Rectal smooth muscle tissue (tissue), 1 donor: ENCODE data around the gene GABARAPL1.

Experiments
- H3K27ac ChIP-seq: one replicate; pipeline ENCODE4 v1.7.0; 2013; ENCODE audit warnings: low read depth, low read length, inconsistent platforms
- H3K27me3 ChIP-seq: one replicate; pipeline ENCODE4 v1.7.0; 2013; ENCODE audit warnings: low read length; ENCODE audit not compliant: control insufficient read depth, insufficient read depth
- H3K36me3 ChIP-seq: one replicate; pipeline ENCODE4 v1.7.0; 2013; ENCODE audit warnings: low read length; ENCODE audit not compliant: control insufficient read depth, insufficient read depth
- H3K4me1 ChIP-seq: one replicate; pipeline ENCODE4 v1.7.0; 2013; ENCODE audit warnings: low read length; ENCODE audit not compliant: control insufficient read depth, insufficient read depth
- H3K4me3 ChIP-seq: one replicate; pipeline ENCODE4 v1.7.0; 2013; ENCODE audit warnings: low read length
- H3K9ac ChIP-seq: one replicate; pipeline ENCODE4 v1.7.0; 2013; ENCODE audit warnings: low read length

Gene GABARAPL1

GRCh38 chr12:10212739-10213131, at the start of gene GABARAPL1:
Gene GABARAPL1, plus strand, starts transcription at chr12:10212877. Its CDS starts 253 bp downstream, at chr12:10213130.
- H3K4me3 ChIP-seq, result peak within 1 kb of the TSS; percentile 97
- peak within 1 kb of the TSS; percentile 100 for H3K27ac ChIP-seq
- no peaks in the 10 kb centered on the region for H3K27me3 ChIP-seq
- H3K36me3 ChIP-seq, result no peaks in the 10 kb centered on the region
- H3K4me1 ChIP-seq, result peaks cover 5% of the 10 kb centered on the region
- H3K9ac ChIP-seq, result peak within 1 kb of the TSS; percentile 97

GRCh38 chr12:10163084-10163483, 49.6 kb upstream of the GABARAPL1 start:
- Histone ChIP-seq H3K4me3 (no peak overlapping the region), H3K27me3 (no peaks in the 10 kb centered on the region), H3K9ac (no peak overlapping the region), H3K27ac (no peak overlapping the region), H3K4me1 (no peaks in the 10 kb centered on the region), H3K36me3 (no peaks in the 10 kb centered on the region)

DNA sequence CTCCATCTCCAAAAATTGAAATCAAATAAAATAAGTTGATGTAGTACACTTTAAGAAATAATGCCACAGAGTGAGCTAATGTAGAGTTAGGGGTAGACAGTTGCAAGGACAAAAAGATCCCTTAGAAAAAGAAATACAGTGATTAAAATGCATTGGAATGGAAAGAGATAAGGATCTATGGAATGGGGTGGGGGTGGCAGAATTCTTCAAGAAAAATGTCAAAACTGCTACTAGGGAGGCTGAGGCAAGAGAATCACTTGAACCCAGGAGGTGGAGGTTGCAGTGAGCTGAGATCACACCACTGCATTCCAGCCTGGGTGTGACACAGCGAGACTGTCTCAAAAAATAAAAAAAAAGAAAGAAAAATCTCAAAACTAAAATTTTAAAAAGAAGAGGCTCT, 47.3 kb upstream of the GABARAPL1 start:
- Histone ChIP-seq H3K4me1 (no peaks in the 10 kb centered on the region), H3K9ac (no peak overlapping the region), H3K27ac (no peak overlapping the region), H3K36me3 (no peaks in the 10 kb centered on the region), H3K4me3 (no peak overlapping the region), H3K27me3 (no peaks in the 10 kb centered on the region)

DNA sequence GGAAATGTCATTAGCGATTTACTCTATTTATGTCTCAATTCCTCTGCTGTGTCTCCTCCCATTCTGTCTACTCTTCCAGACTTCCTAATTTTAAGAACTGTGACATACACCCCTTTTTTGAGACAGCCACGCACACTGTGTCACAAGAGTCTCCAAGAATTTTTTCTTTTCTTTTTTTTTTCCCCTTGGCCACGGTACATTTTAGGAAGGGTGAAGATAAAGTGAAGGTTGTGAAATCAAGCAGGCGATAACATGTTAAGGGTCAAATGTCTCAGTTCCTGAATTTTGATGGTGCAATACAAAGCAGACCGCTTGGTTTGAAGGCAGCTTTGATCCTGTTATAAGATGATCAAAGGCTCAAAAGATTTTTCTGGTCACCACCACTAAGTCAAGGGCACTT, 45.1 kb upstream of the GABARAPL1 start:
- H3K27ac ChIP-seq, result no peak overlapping the region
- H3K27me3 ChIP-seq, result no peaks in the 10 kb centered on the region
- H3K4me1 ChIP-seq, result no peaks in the 10 kb centered on the region
- no peak overlapping the region for H3K9ac ChIP-seq
- no peak overlapping the region for H3K4me3 ChIP-seq
- no peaks in the 10 kb centered on the region for H3K36me3 ChIP-seq

- Histone ChIP-seq H3K4me3 (no peak overlapping the region), H3K27me3 (no peaks in the 10 kb centered on the region), H3K4me1 (no peaks in the 10 kb centered on the region), H3K36me3 (no peaks in the 10 kb centered on the region), H3K27ac (no peak overlapping the region), H3K9ac (no peak overlapping the region)
These were observed 43.6 kb upstream of the GABARAPL1 start for GRCh38 chr12:10169104-10169503.

GRCh38 chr12:10170216-10170615, 42.5 kb upstream of the GABARAPL1 start:
- Histone ChIP-seq H3K27ac (no peak overlapping the region), H3K4me3 (no peak overlapping the region), H3K4me1 (no peaks in the 10 kb centered on the region), H3K9ac (no peak overlapping the region), H3K36me3 (no peaks in the 10 kb centered on the region), H3K27me3 (no peaks in the 10 kb centered on the region)

GRCh38 chr12:10171973-10172728, 40.5 kb upstream of the GABARAPL1 start, which contains the start of gene OLR1:
Gene OLR1, minus strand, starts transcription at chr12:10172132. Its CDS starts 55 bp downstream, at chr12:10172077.
- no peak within 1 kb of the TSS for H3K9ac ChIP-seq
- H3K27me3 ChIP-seq, result no peaks in the 10 kb centered on the region
- no peaks in the 10 kb centered on the region for H3K36me3 ChIP-seq
- H3K4me3 ChIP-seq, result no peak within 1 kb of the TSS
- no peaks in the 10 kb centered on the region for H3K4me1 ChIP-seq
- no peak within 1 kb of the TSS for H3K27ac ChIP-seq

DNA sequence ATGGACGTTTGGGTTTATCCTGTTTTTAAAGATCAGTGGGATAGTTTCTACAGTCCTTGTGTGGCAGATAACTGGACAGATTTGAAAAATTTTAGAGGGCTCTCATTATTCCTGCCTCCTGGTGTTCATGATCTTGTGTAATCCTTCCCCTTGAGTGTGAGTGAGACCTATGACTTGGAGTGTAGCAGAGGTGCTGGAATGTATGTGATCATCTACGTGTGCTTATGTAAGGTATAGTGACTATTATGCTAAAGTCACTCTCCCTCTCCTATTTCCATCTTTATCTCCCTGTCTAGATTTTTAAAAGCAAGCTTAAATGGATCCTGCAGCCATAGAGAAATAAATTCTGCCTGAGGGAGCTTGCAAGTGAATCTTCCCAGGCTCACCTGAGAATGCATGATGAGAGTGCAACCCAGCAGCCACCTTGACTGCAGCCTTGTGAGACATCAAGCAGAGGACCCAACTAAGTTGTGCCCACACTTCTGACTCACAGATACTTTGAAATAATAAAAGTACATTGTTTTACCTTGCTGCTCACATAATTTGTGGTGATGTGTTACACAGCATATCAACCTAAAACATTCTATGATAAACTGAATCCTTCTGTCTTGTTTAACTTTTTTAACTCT, 37.6 kb upstream of the GABARAPL1 start:
- Histone ChIP-seq H3K27me3 (no peaks in the 10 kb centered on the region), H3K36me3 (no peaks in the 10 kb centered on the region), H3K4me3 (no peak overlapping the region), H3K9ac (no peak overlapping the region), H3K27ac (no peak overlapping the region), H3K4me1 (no peaks in the 10 kb centered on the region)

- H3K27ac ChIP-seq, result no peak overlapping the region
- no peak overlapping the region for H3K9ac ChIP-seq
- no peaks in the 10 kb centered on the region for H3K36me3 ChIP-seq
- no peak overlapping the region for H3K4me3 ChIP-seq
- H3K4me1 ChIP-seq, result no peaks in the 10 kb centered on the region
- H3K27me3 ChIP-seq, result no peaks in the 10 kb centered on the region
These were observed 36.6 kb upstream of the GABARAPL1 start for GRCh38 chr12:10175846-10176636.

- Histone ChIP-seq H3K4me1 (no peaks in the 10 kb centered on the region), H3K9ac (no peak within 1 kb of the TSS), H3K36me3 (no peaks in the 10 kb centered on the region), H3K27me3 (no peaks in the 10 kb centered on the region), H3K4me3 (no peak within 1 kb of the TSS), H3K27ac (no peak within 1 kb of the TSS)
These were observed 33.9 kb upstream of the GABARAPL1 start, which contains the start of gene TMEM52B for GRCh38 chr12:10178821-10179220. Gene TMEM52B, plus strand, starts transcription at chr12:10179032. Its CDS starts 543 bp downstream, at chr12:10179575.

DNA sequence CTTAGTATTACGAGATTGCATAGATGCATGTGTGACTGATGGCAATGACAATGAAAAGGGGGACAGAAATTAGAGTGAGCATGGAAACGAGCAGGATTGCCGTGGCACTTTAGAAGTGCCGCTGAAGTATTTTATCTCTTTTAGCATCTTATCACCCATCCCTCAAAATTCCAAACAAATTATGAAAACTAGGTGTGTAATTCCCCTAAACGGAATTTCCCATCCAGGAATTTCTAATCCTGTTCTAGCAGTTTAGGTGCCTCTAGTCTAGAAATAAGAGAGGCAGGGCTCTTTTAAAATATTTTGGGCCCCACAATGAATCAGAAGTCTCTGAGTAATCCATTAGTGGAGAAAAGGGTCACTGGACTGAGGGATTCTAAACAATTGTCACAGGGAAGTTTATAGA, 32.9 kb upstream of the GABARAPL1 start:
- H3K27me3 ChIP-seq, result no peaks in the 10 kb centered on the region
- no peak overlapping the region for H3K4me3 ChIP-seq
- H3K9ac ChIP-seq, result no peak overlapping the region
- H3K27ac ChIP-seq, result no peak overlapping the region
- H3K36me3 ChIP-seq, result no peaks in the 10 kb centered on the region
- no peaks in the 10 kb centered on the region for H3K4me1 ChIP-seq

DNA sequence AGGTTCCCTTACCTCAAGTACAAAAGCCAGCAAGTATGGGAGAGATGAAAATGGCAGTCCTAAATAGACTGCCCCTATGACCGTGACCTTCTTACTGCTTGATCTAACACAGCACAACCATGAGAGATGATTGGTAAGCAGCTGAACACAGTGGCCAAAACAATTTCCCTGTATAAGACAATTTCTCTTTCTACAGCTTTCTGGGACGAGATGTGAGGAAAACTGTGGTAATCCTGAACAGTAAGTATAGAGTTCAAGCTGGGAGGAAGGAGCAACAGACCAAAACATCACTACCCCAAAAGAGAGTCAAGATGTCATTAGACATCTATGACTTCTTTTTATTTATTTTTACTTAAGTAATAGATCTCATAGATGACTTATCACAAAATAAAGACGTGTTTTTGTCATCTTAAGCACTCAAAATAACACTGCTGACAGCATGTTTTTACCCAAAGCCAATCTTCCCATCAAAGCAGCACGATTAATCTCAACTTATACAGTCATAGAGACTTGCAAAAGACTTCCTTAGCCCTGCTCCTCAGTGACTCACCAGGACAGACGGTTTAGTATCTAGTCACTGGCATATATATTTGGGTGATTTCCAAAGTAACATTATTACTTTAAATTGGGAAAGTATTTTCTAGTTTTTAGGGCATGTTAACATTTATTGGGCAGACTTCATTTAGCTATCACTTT, 30.2 kb upstream of the GABARAPL1 start:
- no peak overlapping the region for H3K9ac ChIP-seq
- no peaks in the 10 kb centered on the region for H3K27me3 ChIP-seq
- H3K27ac ChIP-seq, result no peak overlapping the region
- H3K4me3 ChIP-seq, result no peak overlapping the region
- no peaks in the 10 kb centered on the region for H3K36me3 ChIP-seq
- H3K4me1 ChIP-seq, result no peaks in the 10 kb centered on the region
